ENCODE data around the gene FAM50A.

The FAM50A gene

DNA sequence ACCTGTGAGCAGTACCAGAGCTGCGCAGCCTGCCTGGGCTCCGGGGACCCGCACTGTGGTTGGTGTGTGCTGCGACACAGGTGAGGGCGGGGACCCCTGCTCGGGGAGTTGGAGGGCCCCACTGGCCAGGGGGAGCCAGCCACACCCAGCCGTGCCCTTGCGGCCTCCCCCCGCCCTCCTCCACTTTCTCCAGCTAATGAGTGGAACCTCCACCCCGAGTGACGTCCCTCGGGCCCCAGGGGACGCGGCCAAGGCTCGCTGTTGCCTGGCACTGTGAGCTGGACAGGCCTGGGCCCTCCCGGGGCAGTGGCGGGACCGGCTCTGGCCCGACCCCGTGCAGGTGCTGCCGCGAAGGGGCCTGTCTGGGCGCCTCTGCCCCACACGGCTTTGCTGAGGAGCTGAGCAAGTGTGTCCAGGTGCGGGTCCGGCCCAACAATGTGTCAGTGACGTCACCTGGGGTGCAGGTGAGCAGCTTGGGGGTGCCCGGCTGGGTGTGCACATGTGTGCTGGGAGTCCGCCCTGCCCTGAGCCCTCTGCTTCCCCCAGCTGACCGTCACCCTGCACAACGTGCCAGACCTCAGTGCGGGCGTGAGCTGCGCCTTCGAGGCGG, 19.8 kb downstream of the FAM50A start:
- no peak for DNase-seq (ENCODE audit: low read depth in 2 of 2)

DNA sequence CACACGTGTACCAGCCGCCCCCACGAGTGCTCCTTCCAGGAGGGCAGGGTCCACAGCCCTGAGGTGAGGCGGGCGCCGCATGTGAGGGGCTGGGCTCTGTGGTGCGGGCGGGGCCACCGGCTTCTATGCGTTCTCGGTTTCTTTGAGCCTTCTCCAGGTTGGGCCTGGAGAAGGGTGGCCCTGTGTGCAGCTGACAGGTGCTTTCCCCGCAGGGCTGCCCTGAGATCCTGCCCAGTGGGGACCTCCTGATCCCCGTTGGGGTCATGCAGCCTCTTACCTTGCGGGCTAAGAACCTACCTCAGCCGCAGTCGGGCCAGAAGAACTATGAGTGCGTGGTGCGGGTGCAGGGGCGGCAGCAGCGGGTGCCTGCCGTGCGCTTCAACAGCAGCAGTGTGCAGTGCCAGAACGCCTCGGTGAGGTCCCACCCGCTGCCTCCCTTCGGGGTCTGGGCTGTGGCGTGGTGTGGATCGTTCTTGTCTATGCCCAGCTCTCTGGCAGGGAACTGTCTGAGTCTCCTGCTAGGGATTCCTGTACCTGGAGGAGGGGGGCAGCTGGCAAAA, 20.9 kb downstream of the FAM50A start:
- no peak for DNase-seq (ENCODE audit: low read depth in 2 of 2)

DNA sequence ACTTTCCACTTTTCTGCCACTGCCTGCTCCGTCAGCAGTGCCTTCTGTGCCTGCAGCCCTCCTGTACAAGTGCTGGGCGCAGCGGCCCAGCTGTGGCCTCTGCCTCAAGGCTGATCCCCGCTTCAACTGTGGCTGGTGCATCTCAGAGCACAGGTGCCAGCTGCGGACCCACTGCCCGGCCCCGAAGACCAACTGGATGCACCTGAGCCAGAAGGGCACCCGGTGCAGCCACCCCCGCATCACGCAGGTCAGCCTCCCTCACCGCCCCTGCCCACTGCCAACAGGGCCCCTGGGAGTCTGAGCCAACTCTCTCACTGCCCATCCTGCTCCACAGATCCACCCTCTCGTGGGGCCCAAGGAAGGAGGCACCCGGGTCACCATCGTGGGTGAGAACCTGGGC, 21.7 kb downstream of the FAM50A start:
- no peak for DNase-seq (ENCODE audit: low read depth in 2 of 2)

DNA sequence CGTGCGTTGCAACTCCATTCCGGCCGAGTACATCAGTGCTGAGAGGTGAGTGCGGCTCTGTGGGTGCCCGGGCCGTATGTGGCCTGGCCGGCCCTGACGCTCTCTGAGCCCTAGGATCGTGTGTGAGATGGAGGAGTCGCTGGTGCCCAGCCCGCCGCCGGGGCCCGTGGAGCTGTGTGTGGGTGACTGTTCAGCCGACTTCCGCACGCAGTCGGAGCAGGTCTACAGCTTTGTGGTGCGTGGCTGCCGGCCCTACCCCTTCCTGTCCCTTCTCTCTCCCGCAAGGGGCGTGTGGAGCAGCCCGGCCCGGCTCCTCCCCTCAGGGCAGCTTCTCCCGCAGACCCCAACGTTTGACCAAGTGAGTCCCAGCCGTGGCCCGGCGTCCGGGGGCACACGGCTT, 22.1 kb downstream of the FAM50A start:
- no peak for DNase-seq (ENCODE audit: low read depth in 2 of 2)

DNA sequence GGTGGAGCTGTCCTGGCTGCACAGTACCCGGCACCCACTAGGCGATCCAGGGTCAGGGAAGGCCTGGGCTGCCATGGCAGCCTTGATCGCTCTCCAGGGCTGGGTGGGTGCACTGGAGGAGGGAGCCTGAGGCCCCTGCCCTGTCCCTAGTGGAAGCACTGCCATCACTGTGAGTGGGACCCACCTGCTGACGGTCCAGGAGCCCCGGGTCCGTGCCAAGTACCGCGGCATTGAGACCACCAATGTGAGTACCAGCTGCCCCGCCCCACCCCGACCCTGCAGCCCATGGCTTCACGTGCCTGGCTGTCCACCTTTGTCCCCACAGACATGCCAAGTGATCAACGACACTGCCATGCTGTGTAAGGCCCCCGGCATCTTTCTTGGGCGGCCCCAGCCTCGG, 23.0 kb downstream of the FAM50A start:
- DNase-seq (ENCODE audit: low read depth in 2 of 2) = no peak

- DNase-seq (ENCODE audit: low read depth in 2 of 2) = no peak
Measured at GRCh38 chrX:154467556-154467955, 23.6 kb downstream of the FAM50A start.

DNA sequence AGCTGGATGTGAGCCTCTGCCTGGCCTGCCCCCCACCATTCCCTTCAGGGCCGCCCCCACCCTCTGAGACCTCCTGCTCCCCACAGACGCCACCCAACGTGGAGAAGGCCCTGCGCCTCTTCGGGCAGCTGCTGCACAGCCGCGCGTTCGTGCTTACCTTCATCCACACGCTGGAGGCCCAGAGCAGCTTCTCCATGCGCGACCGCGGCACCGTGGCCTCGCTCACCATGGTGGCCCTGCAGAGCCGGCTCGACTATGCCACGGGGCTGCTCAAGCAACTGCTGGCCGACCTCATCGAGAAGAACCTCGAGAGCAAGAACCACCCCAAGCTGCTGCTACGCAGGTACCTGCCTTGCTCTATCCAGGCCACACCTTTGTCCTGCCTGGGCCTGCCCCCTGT, 24.3 kb downstream of the FAM50A start:
- DNase-seq (ENCODE audit: low read depth in 2 of 2) = no peak

- DNase-seq (ENCODE audit: low read depth in 2 of 2) = no peak
Measured at GRCh38 chrX:154469114-154469513, 25.2 kb downstream of the FAM50A start.

GRCh38 chrX:154469880-154470279, 25.9 kb downstream of the FAM50A start:
- no peak for DNase-seq (ENCODE audit: low read depth in 2 of 2)

GRCh38 chrX:154470434-154470833, 26.5 kb downstream of the FAM50A start:
- DNase-seq (ENCODE audit: low read depth in 2 of 2) = no peak

- no peak for DNase-seq (ENCODE audit: low read depth in 2 of 2)
Measured at GRCh38 chrX:154470914-154471568, 27.1 kb downstream of the FAM50A start.

- no peak for DNase-seq (ENCODE audit: low read depth in 2 of 2)
Measured at GRCh38 chrX:154471839-154472684, 28.1 kb downstream of the FAM50A start.

DNA sequence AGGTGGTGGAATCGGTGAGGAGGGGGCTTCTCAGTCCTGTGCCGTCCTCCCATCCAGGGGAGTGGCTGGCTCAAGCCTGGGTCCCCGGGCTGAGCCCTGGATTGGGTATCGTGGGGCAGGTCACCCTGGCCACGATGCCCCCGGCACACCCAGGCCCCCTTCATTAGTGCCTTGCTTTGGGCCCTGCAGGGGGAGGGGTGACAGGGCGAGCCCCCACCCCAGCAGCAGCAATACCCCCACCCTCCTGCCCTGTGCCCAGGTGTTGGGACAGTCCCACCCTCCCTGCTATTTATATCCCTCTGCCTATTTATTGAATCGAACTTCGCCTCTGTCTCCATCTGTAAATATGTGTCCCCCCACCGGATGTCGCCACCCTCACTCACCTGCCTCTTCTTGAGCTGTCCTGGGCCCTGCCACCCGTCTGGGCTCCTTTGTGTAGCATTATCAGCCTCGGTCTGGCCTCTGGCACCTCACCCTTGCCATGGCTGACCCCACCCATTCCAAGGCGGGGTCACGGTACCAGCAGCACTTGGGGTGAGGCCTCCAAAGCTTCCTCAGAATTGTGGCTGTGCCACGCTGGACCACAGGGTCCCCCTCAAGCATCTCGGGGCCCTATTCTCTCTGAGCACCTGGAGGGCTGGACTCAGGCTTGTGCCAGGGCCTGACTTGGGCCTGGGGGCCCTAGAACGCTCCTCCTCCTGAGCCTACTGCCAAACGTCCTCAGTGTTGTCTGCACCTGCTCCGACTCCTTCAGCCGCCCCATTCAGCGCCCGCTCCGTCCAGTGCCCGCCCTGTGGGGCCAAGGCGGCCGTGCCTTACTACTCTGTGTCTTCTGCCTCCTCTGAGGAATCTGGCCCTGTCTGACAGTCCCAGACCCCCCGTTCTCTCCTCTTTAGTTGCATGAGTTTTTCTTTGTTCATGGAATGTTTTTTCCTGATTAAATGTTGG, 29.0 kb downstream of the FAM50A start:
- DNase-seq (ENCODE audit: low read depth in 2 of 2) = no peak

GRCh38 chrX:154473683-154474082, 29.7 kb downstream of the FAM50A start:
- DNase-seq (ENCODE audit: low read depth in 2 of 2) = no peak

DNA sequence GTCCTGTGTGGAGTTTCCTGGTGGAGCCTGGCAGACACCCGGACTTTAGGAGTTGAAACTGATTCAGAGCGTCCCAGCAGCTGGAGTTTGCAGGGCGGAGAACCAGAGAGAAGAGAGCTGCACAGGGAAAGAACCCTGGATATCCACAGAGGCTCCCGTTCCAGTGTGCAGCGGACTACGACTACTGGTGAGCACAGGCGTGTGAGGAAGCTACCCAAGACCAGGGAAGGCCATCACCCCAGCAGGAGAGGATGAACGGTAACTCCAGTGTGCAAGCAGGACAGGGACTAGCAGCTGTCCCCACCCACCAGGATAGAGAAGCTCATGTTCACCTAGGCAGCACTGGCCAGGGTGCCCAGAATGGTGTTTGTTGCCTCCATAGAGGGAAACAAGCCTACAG, 32.9 kb downstream of the FAM50A start:
- no peak for DNase-seq (ENCODE audit: low read depth in 2 of 2)

- DNase-seq (ENCODE audit: low read depth in 2 of 2) = no peak
Measured at GRCh38 chrX:154477891-154478477, 34.0 kb downstream of the FAM50A start.

- peak; percentile 92 to 93 for DNase-seq (ENCODE audit: low read depth in 2 of 2)
Measured at GRCh38 chrX:154478728-154479622, 35.0 kb downstream of the FAM50A start, which contains the start of gene LAGE3. TSS of gene LAGE3 (minus strand) at chrX:154479281. CDS start at chrX:154478915, 366 bp downstream.

GRCh38 chrX:154481195-154481594, 37.3 kb downstream of the FAM50A start:
- no peak for DNase-seq (ENCODE audit: low read depth in 2 of 2)

GRCh38 chrX:154481911-154482601, 38.1 kb downstream of the FAM50A start:
- DNase-seq (ENCODE audit: low read depth in 2 of 2) = no peak
